AG04449 (cell line): Measurements from ENCODE around the gene UGT1A9.
"Not testable (repeated sequence)": the region's sequence is repeated elsewhere in the genome, so short reads cannot be mapped to it uniquely, and the experiment has no call there.

Experiments used
- CTCF ChIA-PET: fragments of 350-600 bp; formaldehyde crosslinking; extraction: SDS; loops from one replicate; lab custom pipeline; 2021; ENCODE audit warnings: antibody characterized with exemption; lab: Yijun Ruan, JAX
- POLR2A ChIA-PET: fragments of 400-600, 350-600 bp; formaldehyde crosslinking; extraction: SDS; loops from one replicate; lab custom pipeline; 2020; ENCODE audit warnings: antibody characterized with exemption, inconsistent platforms; lab: Yijun Ruan, JAX
- DNase-seq: peaks from one replicate; pipeline ENCODE4 v3.0.0-alpha.2; 2010; ENCODE audit warnings: low read depth, low spot score
- H3K4me3 ChIP-seq: 2 replicates; pipeline ENCODE4 v1.5.1; 2011; ENCODE audit warnings: low read depth, mild to moderate bottlenecking, control low read depth, low read length
- TF ChIP-seq, protein P1 (sequence below): IDR thresholded peaks from one replicate; pipeline ENCODE4 v1.5.1; 2011; ENCODE audit warnings: mild to moderate bottlenecking, moderate library complexity, low read length, control low read depth, inconsistent platforms; ENCODE audit not compliant: insufficient read depth; ENCODE audit errors: missing control alignments

UGT1A9 gene

DNA sequence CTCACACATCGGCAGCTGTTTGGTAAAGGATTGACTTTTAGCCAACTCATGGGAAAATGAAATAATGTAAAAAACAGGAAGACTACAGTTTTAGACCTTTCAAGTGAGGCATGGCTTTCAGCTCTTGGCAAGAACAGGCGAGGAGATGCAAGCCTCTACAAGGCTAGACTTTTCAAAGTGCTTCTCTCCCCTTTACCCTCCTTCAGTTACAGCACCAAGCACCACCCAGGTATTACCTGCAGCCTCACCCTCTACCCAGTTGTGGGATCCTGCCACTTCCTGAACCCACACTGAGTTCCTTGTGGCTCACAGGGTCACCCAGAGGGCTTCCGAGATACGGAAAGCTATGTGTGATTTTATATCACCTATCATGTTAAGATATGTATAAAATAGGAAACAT is 20.7 kb upstream of the UGT1A9 start:
- CTCF ChIA-PET: no interaction called here
- POLR2A ChIA-PET: no interaction called here
- TF ChIP-seq, protein P1, sequence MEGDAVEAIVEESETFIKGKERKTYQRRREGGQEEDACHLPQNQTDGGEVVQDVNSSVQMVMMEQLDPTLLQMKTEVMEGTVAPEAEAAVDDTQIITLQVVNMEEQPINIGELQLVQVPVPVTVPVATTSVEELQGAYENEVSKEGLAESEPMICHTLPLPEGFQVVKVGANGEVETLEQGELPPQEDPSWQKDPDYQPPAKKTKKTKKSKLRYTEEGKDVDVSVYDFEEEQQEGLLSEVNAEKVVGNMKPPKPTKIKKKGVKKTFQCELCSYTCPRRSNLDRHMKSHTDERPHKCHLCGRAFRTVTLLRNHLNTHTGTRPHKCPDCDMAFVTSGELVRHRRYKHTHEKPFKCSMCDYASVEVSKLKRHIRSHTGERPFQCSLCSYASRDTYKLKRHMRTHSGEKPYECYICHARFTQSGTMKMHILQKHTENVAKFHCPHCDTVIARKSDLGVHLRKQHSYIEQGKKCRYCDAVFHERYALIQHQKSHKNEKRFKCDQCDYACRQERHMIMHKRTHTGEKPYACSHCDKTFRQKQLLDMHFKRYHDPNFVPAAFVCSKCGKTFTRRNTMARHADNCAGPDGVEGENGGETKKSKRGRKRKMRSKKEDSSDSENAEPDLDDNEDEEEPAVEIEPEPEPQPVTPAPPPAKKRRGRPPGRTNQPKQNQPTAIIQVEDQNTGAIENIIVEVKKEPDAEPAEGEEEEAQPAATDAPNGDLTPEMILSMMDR: no peak
- H3K4me3 ChIP-seq: no peak overlapping the region
- no peak for DNase-seq

DNA sequence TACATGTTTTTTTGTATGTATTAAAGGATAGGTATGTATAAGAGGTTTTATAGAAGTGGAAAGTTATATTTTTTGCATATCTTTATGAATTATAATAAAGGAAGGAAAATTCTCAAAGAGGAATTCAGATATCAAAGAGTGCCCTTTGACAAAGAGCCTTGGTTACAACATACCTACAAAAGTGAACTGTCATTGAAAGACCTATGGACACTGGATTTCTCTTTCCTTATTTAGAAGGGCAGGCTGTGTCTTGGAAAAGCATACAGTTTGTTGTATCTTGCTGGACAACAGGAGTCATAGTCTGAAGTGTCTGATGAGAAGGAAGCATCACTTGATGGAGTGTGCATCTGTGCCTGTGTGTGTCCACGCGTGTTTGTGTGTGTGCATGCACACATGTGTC is 20.3 kb upstream of the UGT1A9 start:
- no peak overlapping the region for H3K4me3 ChIP-seq
- DNase-seq: no peak
- TF ChIP-seq, protein P1: no peak
- POLR2A ChIA-PET: no interaction called here
- CTCF ChIA-PET: no interaction called here

DNA sequence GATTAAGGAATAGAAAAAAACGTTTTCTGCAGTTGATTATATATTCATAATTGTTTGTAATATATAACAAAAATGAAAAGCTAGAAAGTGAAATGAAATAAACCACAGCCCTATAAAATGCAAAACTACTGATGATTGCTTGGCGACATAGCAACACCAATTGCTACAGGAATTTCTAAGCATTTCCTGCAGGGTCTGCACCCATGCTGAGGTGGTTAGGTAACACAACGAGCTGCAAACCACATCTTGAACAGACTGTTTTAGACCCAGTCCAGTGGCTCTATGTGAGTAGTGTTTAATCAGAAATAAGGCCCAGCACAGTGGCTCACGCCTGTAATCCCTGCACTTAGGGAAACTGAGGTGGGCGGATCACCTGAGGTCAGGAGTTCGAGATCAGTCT is 17.2 kb upstream of the UGT1A9 start:
- TF ChIP-seq, protein P1: no peak
- ChIA-PET CTCF (no interaction called here), POLR2A (no interaction called here)
- no peak for DNase-seq
- H3K4me3 ChIP-seq: no peak overlapping the region

DNA sequence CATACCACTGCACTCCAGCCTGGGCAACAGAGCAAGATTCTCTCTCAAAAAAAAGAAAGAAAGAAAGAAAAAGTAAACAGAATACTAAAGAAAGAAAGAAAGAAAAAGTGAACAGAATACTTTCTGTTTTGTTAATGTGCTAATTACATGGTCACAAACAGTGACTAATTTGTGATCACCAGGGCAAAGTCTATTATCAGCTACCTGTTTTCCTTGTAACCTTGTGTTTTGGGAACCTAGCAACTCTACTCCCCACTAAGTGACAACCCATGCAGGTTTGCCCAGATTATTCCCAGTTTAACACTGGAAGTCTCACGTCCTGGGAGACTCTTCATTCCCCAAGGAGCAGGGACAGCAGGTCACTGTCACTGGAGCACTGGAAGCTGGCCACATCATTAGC is 16.7 kb upstream of the UGT1A9 start:
- POLR2A ChIA-PET: no interaction called here
- CTCF ChIA-PET: no interaction called here

DNA sequence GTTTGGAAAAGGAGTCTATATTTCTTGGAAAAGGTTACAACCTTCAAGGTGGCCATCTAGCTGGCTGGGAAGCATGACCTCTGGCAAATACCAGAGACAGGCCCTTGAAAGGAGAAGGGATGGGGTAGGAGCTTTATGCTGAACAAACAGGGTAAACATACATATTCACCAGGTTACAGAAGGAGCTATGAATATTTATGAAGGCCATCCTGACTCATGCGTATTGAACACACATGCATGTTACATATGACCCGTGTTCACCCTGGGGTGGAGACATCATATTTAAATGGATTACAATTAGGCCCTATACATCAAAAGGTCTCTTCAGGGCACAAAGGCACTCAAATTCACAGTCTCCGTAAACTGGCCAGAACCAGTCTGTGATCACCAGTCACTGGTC is 15.8 kb upstream of the UGT1A9 start:
- CTCF ChIA-PET, DNase-seq, POLR2A ChIA-PET, H3K4me3 ChIP-seq: not testable (repeated sequence)

More for the DNA sequence above, 16.7 kb upstream of the UGT1A9 start:
- DNase-seq: no peak
- TF ChIP-seq, protein P1: no peak
- no peak overlapping the region for H3K4me3 ChIP-seq

DNA sequence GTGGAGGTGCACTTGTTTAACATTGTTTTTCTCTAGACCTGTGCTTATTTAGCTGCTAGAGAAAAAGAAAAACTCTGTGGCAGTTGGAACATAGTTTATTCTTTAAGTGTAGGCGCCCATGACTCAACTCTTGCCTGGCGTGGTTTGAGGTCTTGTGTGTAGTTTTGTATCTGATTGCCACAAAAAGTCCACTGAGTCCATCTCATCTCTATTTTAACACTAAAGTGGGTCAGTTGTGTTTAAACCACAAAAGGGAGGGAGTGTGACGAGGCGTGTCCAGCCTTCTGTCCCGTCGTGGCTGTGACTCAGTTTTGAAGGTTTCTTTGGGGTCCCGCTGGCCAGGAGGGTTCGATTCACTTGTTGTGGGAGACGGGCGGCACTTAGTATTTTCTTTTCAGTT is 15.3 kb upstream of the UGT1A9 start:
- ChIA-PET CTCF (no interaction called here), POLR2A (no interaction called here)
- TF ChIP-seq, protein P1: no peak
- H3K4me3 ChIP-seq: no peak overlapping the region
- DNase-seq: no peak

DNA sequence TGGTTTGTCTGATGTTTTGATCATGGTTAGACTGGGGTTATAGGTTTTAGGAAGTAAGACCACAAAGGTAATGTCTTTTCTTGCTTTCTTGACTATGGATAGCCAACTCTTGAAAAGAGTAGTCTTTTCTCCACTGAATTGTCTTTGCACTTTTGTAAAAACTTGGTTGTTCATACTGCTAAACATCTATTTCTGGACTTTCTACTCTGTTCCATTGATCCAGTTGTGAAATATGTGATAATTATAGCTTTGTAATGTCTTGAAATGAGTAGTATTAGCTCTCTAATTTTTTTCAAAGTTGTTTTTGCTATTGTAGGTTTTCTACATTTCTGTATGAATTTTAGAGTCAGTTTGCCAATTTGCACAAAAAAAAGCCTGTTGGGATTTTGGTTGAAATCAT is 13.1 kb upstream of the UGT1A9 start:
- DNase-seq: no peak
- CTCF ChIA-PET: no interaction called here
- POLR2A ChIA-PET: no interaction called here
- H3K4me3 ChIP-seq: no peak overlapping the region
- TF ChIP-seq, protein P1: no peak
